BLaER1 treated with 17β-estradiol and CSF1 and Interleukin-3, amounts not matched to agents 10 nM and 100 nM (cell line): ENCODE data around the gene TFAP2E.

Source experiments
- H3K27ac ChIP-seq, 11 experiments: shearing (Covaris generic); formaldehyde crosslinking; 2 replicates each; pipeline ENCODE4 v1.8.1; 2022
- H3K27me3 ChIP-seq, 11 experiments: shearing (Covaris generic); formaldehyde crosslinking; 2 replicates each; pipeline ENCODE4 v1.8.1; 2022
- H3K36me3 ChIP-seq, 11 experiments: shearing (Covaris generic); formaldehyde crosslinking; 2 replicates each; pipeline ENCODE4 v1.8.1; 2022
- H3K4me1 ChIP-seq, 10 experiments: shearing (Covaris generic); formaldehyde crosslinking; 2 replicates each; pipeline ENCODE4 v1.8.1; 2022
- H3K4me2 ChIP-seq, 11 experiments: shearing (Covaris generic); formaldehyde crosslinking; 2 replicates each; pipeline ENCODE4 v1.8.1; 2022
- H3K4me3 ChIP-seq, 10 experiments: shearing (Covaris generic); formaldehyde crosslinking; 2 replicates each; pipeline ENCODE4 v1.8.1; 2022
- H3K9ac ChIP-seq, 11 experiments: shearing (Covaris generic); formaldehyde crosslinking; 2 replicates each; pipeline ENCODE4 v1.8.1; 2022
- H3K9me3 ChIP-seq, 11 experiments: shearing (Covaris generic); formaldehyde crosslinking; replicated peaks in 1 of 11; 2 replicates each; pipeline ENCODE4 v1.8.1; 2022
- H4K20me1 ChIP-seq, 11 experiments: shearing (Covaris generic); formaldehyde crosslinking; 2 replicates each; pipeline ENCODE4 v1.8.1; 2022
- Cebpa-rat ChIP-seq, 11 experiments: shearing (Covaris generic); IDR thresholded peaks; 2 replicates each; pipeline ENCODE4 v1.8.1; 2022

The TFAP2E gene

DNA sequence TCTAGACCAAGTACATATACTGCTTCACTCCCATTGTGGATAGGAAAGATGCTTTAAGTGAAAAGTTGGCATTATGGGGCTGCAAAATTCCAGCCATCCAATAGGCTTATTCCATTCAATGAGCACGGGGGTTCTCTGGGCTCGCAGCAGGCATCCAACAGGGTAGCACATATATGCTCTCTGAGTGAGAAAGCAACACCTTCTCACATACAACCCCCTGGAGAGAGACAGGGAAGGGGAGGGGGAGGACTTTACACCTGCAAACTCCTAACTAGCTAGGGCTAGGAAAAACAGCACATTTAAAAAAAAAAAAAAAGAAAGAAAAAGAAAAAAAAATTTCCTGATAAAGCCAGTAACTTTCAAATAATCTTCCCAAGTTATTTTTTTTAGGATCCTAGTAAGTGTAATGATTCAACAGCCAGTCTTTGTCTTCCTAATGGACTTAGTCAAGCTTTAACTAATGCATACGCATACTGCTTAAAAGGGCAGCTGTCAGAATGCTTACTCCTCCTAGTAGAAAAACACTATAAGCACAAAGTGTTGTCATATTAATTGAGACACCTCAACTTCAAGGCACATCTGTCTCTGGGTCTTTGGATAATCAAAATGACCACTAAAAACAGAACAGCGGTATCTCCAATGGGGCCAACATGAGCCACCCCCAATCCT is 49.5 kb downstream of the TFAP2E start:
- Histone ChIP-seq H3K4me1 (peaks cover 0 to 12% (median 9%) of the 10 kb centered on the region in 10 experiments; a peak in 15 of 20 replicates), H3K9me3 (no peaks in the 10 kb centered on the region), H3K9ac (no peak overlapping the region), H3K4me3 (no peak overlapping the region), H3K4me2 (no peak overlapping the region), H4K20me1 (peaks cover 37 to 100% (median 81%) of the 10 kb centered on the region in 11 experiments; a peak in 21 of 22 replicates), H3K27me3 (no peaks in the 10 kb centered on the region), H3K36me3 (peaks cover 77 to 100% (median 97%) of the 10 kb centered on the region in 11 experiments), H3K27ac (no peak overlapping the region)
- TF ChIP-seq Cebpa-rat (IDR thresholded peaks at IDR 0.05) = no peak

DNA sequence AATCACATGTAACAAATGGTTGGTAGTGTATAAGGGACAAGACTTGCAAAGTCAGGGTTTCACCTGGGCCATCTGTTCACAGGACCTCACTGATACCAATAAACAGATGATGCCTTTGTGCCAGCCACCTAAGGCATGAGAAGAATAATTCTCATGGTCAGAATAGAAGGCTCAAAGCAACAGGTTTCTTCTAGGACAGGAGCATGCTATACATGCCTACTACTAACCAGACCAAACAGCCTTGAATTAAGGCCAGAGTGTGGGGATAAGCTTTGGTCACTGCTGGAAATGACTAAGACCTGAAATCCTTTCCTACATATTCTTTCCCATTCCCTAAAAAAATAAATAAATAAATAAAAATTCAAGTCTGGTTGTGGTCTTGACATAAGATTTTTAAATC is 50.7 kb downstream of the TFAP2E start:
- H3K27ac ChIP-seq = no peak overlapping the region
- peaks cover 0 to 12% (median 9%) of the 10 kb centered on the region in 10 experiments; a peak in 15 of 20 replicates for H3K4me1 ChIP-seq
- H3K4me2 ChIP-seq = peak overlapping the region in 6 of 11 experiments; percentile 0 to 33 (median 17); a peak in 5 of 22 replicates
- H3K4me3 ChIP-seq = no peak overlapping the region
- no peaks in the 10 kb centered on the region for H3K9me3 ChIP-seq
- H3K9ac ChIP-seq = 0 out of 22 replicates have a peak overlapping the region, but pooled peaks of 1 of the 11 experiments have one; percentile 16
- H3K27me3 ChIP-seq = no peaks in the 10 kb centered on the region
- no peak for TF ChIP-seq Cebpa-rat (IDR thresholded peaks at IDR 0.05)
- H3K36me3 ChIP-seq = peaks cover 76 to 99% (median 95%) of the 10 kb centered on the region in 11 experiments
- peaks cover 37 to 97% (median 77%) of the 10 kb centered on the region in 11 experiments; a peak in 21 of 22 replicates for H4K20me1 ChIP-seq

DNA sequence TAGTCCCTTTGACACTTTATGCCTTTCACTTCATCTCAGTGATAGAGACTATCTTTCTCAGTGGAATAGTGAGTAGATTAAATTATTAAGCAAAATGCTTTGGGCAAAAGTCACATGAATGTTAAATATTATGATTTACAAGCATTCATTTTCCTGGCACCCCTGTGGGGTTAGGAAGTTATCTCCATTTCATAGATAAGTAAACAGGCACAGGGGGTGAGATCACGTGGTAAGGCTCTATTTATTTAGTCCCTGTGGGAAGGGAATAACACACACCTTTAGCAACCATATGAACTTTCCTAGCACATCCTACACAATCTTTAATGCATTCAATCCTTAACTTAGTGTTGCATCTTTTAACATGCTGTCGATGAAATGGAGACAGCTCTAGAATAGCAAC is 55.9 kb downstream of the TFAP2E start:
- peaks cover 88 to 99% (median 97%) of the 10 kb centered on the region in 11 experiments for H3K36me3 ChIP-seq
- H3K4me2 ChIP-seq = no peak overlapping the region
- H3K27me3 ChIP-seq = no peaks in the 10 kb centered on the region
- peaks cover 31 to 97% (median 74%) of the 10 kb centered on the region in 11 experiments; a peak in 20 of 22 replicates for H4K20me1 ChIP-seq
- H3K4me3 ChIP-seq = no peak overlapping the region
- H3K9me3 ChIP-seq = no peaks in the 10 kb centered on the region
- TF ChIP-seq Cebpa-rat (IDR thresholded peaks at IDR 0.05) = no peak
- no peak overlapping the region for H3K9ac ChIP-seq
- no peak overlapping the region for H3K27ac ChIP-seq
- peaks cover 0 to 5% (median 2%) of the 10 kb centered on the region in 10 experiments; a peak in 11 of 20 replicates for H3K4me1 ChIP-seq

DNA sequence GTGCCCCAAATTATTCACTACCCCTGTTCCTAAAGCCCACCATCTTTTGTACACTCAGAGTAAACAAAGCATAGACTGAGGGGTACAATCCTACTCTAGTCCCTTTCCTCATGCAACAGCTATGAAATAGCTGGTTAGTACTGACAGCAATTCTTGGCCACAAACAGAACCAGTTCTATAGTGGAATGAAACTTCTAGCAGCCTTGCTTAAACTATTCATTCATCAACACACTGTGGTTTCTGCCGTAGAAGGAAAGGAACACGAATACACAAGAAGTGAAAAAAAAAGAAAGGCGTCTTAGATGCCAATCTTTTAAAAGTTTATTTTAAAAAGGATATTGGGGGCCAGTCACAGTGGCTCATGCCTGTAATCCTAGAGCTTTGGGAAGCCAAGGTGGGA is 58.3 kb downstream of the TFAP2E start:
- Histone ChIP-seq H3K4me1 (peaks cover 0 to 1% (median 0%) of the 10 kb centered on the region in 10 experiments; a peak in 2 of 20 replicates), H3K27ac (no peak overlapping the region), H3K27me3 (no peaks in the 10 kb centered on the region), H3K9ac (no peak overlapping the region), H3K9me3 (no peaks in the 10 kb centered on the region), H3K4me3 (no peak overlapping the region), H3K4me2 (no peak overlapping the region), H3K36me3 (peaks cover 93 to 99% (median 98%) of the 10 kb centered on the region in 11 experiments), H4K20me1 (peaks cover 28 to 96% (median 68%) of the 10 kb centered on the region in 11 experiments; a peak in 20 of 22 replicates)
- no peak for TF ChIP-seq Cebpa-rat (IDR thresholded peaks at IDR 0.05)

DNA sequence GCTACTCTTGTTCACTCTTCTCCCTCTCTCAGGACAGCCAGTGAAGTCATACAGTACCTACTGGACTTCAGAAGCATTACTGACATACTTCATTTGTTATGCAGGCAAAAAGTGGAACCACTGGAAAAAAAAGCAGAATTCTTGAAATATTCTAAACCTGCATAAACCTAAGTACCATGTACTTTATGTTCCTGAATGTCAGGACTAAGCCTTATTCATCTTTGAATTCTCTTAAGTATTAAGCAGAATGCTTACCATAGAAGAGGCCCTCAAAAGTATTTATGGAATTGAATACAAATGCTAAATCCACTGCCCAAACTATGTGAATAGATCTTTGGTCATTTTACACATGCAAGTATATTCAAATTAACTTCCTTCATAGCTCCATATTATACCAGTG is 60.4 kb downstream of the TFAP2E start:
- Histone ChIP-seq H4K20me1 (peaks cover 25 to 94% (median 74%) of the 10 kb centered on the region in 11 experiments; a peak in 20 of 22 replicates), H3K9ac (no peak overlapping the region), H3K4me3 (no peak overlapping the region), H3K9me3 (no peaks in the 10 kb centered on the region), H3K27me3 (no peaks in the 10 kb centered on the region), H3K4me1 (peaks cover 11 to 23% (median 20%) of the 10 kb centered on the region in 10 experiments), H3K27ac (no peak overlapping the region), H3K36me3 (peaks cover 74 to 87% (median 81%) of the 10 kb centered on the region in 11 experiments), H3K4me2 (no peak overlapping the region)
- no peak for TF ChIP-seq Cebpa-rat (IDR thresholded peaks at IDR 0.05)

DNA sequence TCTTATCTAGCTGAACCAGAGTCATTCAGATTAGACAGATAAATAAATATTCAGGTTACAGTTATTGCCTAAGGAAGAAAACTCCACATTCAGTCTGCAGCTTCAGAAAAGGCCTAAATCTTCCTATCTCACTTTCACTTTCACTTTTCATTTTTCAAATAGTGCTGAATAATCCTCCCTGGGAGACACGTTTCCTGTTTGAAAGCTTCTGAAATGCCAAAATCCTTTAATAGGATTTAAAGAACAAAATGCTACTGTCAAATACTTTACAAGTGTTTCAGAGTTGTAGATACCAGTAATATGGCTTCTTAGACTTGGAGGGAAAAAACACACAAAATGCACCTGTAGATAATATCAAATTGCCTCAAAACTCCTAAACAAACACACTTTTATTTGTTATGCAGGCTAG is 64.3 kb downstream of the TFAP2E start:
- Histone ChIP-seq H4K20me1 (peaks cover 12 to 79% (median 50%) of the 10 kb centered on the region in 11 experiments; a peak in 19 of 22 replicates), H3K9ac (peak overlapping the region; percentile 46 to 70 (median 58); a peak in 18 of 22 replicates), H3K36me3 (peaks cover 36 to 54% (median 43%) of the 10 kb centered on the region in 11 experiments), H3K4me2 (peak overlapping the region; percentile 64 to 97 (median 92)), H3K9me3 (no peaks in the 10 kb centered on the region; a peak in 3 of 22 replicates), H3K4me3 (peak overlapping the region; percentile 33 to 55 (median 49); a peak in 18 of 20 replicates), H3K4me1 (peaks cover 28 to 47% (median 41%) of the 10 kb centered on the region in 10 experiments), H3K27ac (peak overlapping the region; percentile 11 to 82 (median 66); a peak in 20 of 22 replicates), H3K27me3 (no peaks in the 10 kb centered on the region)
- TF ChIP-seq Cebpa-rat (IDR thresholded peaks at IDR 0.05) = no peak

DNA sequence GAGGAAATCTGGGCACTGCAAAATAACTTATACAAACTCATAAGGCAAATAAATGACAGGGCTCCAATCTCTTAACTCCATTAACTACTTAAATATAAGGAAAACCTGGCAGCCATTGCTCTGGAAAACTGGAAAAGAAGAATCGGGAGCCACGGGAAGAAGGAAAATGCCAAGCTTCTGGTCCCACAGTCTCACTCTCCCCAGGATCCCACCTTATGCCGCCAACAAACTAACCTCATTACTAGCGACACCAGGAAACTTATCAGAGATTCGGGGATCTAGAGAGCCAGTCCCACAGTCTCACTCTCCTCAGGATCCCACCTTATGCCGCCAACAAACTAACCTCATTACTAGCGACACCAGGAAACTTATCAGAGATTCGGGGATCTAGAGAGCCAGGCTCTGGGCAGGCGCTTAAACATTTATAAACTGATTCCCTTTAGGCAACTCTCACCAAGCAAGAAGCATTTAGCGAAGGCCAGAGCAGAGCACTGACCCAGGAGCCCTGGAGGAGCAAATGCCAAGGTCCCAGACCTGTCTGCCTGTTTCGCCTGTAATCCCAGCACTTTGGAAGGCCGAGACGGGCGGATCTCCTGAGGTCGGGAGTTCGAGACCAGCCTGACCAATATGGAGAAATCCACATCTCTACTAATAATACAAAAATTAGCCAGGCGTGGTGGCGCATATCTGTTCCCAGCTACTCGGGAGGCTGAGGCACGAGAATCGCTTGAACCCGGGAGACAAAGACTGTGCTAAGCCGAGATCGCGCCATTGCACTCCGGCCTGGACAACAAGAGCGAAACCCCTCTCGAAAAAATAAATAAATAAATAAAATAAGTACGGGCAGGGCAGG is 67.5 kb downstream of the TFAP2E start:
- peak overlapping the region; percentile 86 to 97 (median 94) for H3K4me2 ChIP-seq
- H3K27ac ChIP-seq = peak overlapping the region; percentile 54 to 97 (median 89)
- peaks cover 4 to 22% (median 11%) of the 10 kb centered on the region in 11 experiments; a peak in 19 of 22 replicates for H3K36me3 ChIP-seq
- peaks cover 32 to 54% (median 47%) of the 10 kb centered on the region in 10 experiments for H3K4me1 ChIP-seq
- peaks cover 0 to 6% (median 0%) of the 10 kb centered on the region in 11 experiments; a peak in 4 of 22 replicates for H3K27me3 ChIP-seq
- H4K20me1 ChIP-seq = peaks cover 5 to 50% (median 29%) of the 10 kb centered on the region in 11 experiments; a peak in 16 of 22 replicates
- peak overlapping the region; percentile 87 to 99 (median 92) for H3K9ac ChIP-seq
- TF ChIP-seq Cebpa-rat (IDR thresholded peaks at IDR 0.05) = no peak
- peak overlapping the region; percentile 78 to 98 (median 89) for H3K4me3 ChIP-seq
- H3K9me3 ChIP-seq = no peaks in the 10 kb centered on the region; a peak in 3 of 22 replicates

DNA sequence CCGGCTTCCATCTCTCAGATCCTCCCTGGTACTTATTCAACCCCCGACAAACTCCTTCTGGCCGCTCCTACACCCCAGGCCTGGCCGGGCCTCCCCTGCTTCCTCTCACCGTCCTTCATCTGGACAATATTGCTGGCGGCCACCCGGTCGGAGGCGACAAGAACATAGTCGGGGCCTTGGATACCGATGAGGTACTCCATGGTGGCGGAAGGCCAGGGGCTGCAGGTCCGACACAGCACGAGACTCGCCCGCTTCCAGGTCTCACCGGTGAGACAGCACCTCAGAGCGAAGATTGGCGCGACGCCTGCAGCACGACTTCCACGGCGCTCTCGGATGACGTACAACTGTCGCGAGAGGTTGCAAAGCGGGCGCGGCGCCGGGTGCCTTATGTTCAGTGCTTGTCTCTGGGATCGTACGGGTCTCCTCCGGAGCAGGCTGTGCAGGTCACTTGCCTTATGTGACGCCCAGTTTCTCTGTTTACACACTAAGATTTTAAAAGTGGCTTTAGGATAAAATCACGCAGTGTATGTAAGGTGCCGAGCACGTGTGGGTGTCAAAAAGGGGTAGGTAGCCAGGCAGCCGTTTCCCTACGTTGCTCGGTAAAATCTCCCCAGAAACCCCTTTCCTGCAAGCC is 68.2 kb downstream of the TFAP2E start, which contains the start of gene PSMB2:
PSMB2 (minus strand) TSS at position 294 of the 634 bp plus-strand sequence; CDS start at position 200, 94 bp downstream.
- H3K4me1 ChIP-seq = peaks cover 32 to 53% (median 47%) of the 10 kb centered on the region in 10 experiments
- H3K27me3 ChIP-seq = peaks cover 0 to 10% (median 0%) of the 10 kb centered on the region in 11 experiments; a peak in 6 of 22 replicates
- H3K27ac ChIP-seq = peak within 1 kb of the TSS; percentile 54 to 97 (median 89)
- H4K20me1 ChIP-seq = peaks cover 5 to 45% (median 23%) of the 10 kb centered on the region in 11 experiments; a peak in 15 of 22 replicates
- peak within 1 kb of the TSS; percentile 86 to 97 (median 94) for H3K4me2 ChIP-seq
- H3K4me3 ChIP-seq = peak within 1 kb of the TSS; percentile 78 to 98 (median 89)
- no peak for TF ChIP-seq Cebpa-rat (IDR thresholded peaks at IDR 0.05)
- H3K36me3 ChIP-seq = peaks cover 0 to 15% (median 3%) of the 10 kb centered on the region in 11 experiments; a peak in 15 of 22 replicates
- peak within 1 kb of the TSS; percentile 87 to 99 (median 92) for H3K9ac ChIP-seq
- no peaks in the 10 kb centered on the region; a peak in 3 of 22 replicates for H3K9me3 ChIP-seq
